MM.1S (cell line): ENCODE data around the gene XYLT2.
"Not testable (repeated sequence)": the region's sequence is repeated elsewhere in the genome, so short reads cannot be mapped to it uniquely, and the experiment has no call there.

Source experiments
- DNase-seq: peaks from one replicate; pipeline ENCODE4 v3.0.0-alpha.2; 2015
- H2AFZ ChIP-seq: fragments of 300-600 bp; sonication (generic); 2 replicates; pipeline ENCODE4 v1.6.0; 2016; ENCODE audit warnings: antibody characterized with exemption, low read length
- H3F3A ChIP-seq: fragments of 300-600 bp; sonication (generic); 2 replicates; pipeline ENCODE4 v1.6.1; 2016; ENCODE audit warnings: mild to moderate bottlenecking, antibody characterized with exemption, low read length, moderate library complexity, mixed read lengths; ENCODE audit not compliant: insufficient read depth
- H3K27ac ChIP-seq: fragments of 300-600 bp; sonication (generic); 2 replicates; pipeline ENCODE4 v1.5.1; 2016; ENCODE audit warnings: mild to moderate bottlenecking, low read length
- H3K27me3 ChIP-seq: fragments of 300-600 bp; sonication (generic); replicated peaks from 2 replicates; pipeline ENCODE4 v1.6.0; 2016; ENCODE audit warnings: low read length; ENCODE audit not compliant: insufficient read depth
- H3K36me3 ChIP-seq: fragments of 300-600 bp; sonication (generic); replicated peaks from 2 replicates; pipeline ENCODE4 v1.6.1; 2016; ENCODE audit warnings: mild to moderate bottlenecking, low read length, mixed read lengths; ENCODE audit not compliant: insufficient read depth
- H3K4me1 ChIP-seq: fragments of 300-600 bp; sonication (generic); 2 replicates; pipeline ENCODE4 v1.6.1; 2016; ENCODE audit warnings: low read length, mixed read lengths
- H3K4me2 ChIP-seq: fragments of 300-600 bp; sonication (generic); 2 replicates; pipeline ENCODE4 v1.6.0; 2016; ENCODE audit warnings: low read depth, low read length
- H3K4me3 ChIP-seq: fragments of 300-600 bp; sonication (generic); 2 replicates; pipeline ENCODE4 v1.5.1; 2016; ENCODE audit warnings: low read length, mixed read lengths
- H3K79me2 ChIP-seq: fragments of 300-600 bp; sonication (generic); 2 replicates; pipeline ENCODE4 v1.6.1; 2016; ENCODE audit warnings: mixed run types, low read length, mixed read lengths
- H3K9ac ChIP-seq: fragments of 300-600 bp; sonication (generic); 2 replicates; pipeline ENCODE4 v1.6.1; 2016; ENCODE audit warnings: low read length, mixed read lengths
- H3K9me2 ChIP-seq: fragments of 300-600 bp; sonication (generic); replicated peaks from 2 replicates; pipeline ENCODE4 v1.6.1; 2016; ENCODE audit warnings: mild to moderate bottlenecking, low read length, mixed read lengths; ENCODE audit not compliant: insufficient read depth
- H3K9me3 ChIP-seq: fragments of 300-600 bp; sonication (generic); replicated peaks from 2 replicates; pipeline ENCODE4 v1.6.1; 2016; ENCODE audit warnings: mild to moderate bottlenecking, low read length, mixed read lengths; ENCODE audit not compliant: insufficient read depth
- H4K20me1 ChIP-seq: fragments of 300-600 bp; sonication (generic); 2 replicates; pipeline ENCODE4 v1.6.1; 2016; ENCODE audit warnings: mild to moderate bottlenecking, low read length, moderate library complexity, mixed read lengths; ENCODE audit not compliant: insufficient read depth
- CTCF ChIP-seq: fragments of 300-600 bp; sonication (generic); IDR thresholded peaks from 2 replicates; pipeline ENCODE4 v1.5.1; 2016; ENCODE audit warnings: antibody characterized with exemption, low read length, mixed read lengths
- EZH2 ChIP-seq: fragments of 300-600 bp; sonication (generic); optimal IDR thresholded peaks from 2 replicates; pipeline ENCODE3; 2017; ENCODE audit warnings: low read depth, mild to moderate bottlenecking, antibody characterized with exemption, low read length, mixed read lengths
- EZH2phosphoT487 ChIP-seq: fragments of 300-600 bp; sonication (generic); IDR thresholded peaks from 2 replicates; pipeline ENCODE4 v1.6.1; 2018; ENCODE audit warnings: antibody characterized with exemption, low read length

Gene XYLT2

GRCh38 chr17:50332196-50332595 is 13.7 kb upstream of the XYLT2 start:
- Histone ChIP-seq H3K4me2 (no peak overlapping the region), H3K9me3 (no peaks in the 10 kb centered on the region), H4K20me1 (no peaks in the 10 kb centered on the region), H3K79me2 (no peaks in the 10 kb centered on the region), H3K27ac (no peak overlapping the region), H3K9me2 (no peaks in the 10 kb centered on the region), H3K9ac (no peak overlapping the region), H3F3A (no peaks in the 10 kb centered on the region), H3K4me1 (no peaks in the 10 kb centered on the region), H3K4me3 (no peak overlapping the region), H3K27me3 (no peaks in the 10 kb centered on the region; the same call in 1 of the 2 replicates), H3K36me3 (no peaks in the 10 kb centered on the region), H2AFZ (no peak overlapping the region)
- TF ChIP-seq EZH2: no peak
- no peak for TF ChIP-seq EZH2phosphoT487
- TF ChIP-seq CTCF: no peak
- no peak for DNase-seq

- not testable (repeated sequence) for H3K27ac ChIP-seq, DNase-seq, H3K27me3 ChIP-seq, H3F3A ChIP-seq, H2AFZ ChIP-seq, H3K9me3 ChIP-seq, H4K20me1 ChIP-seq, H3K9me2 ChIP-seq, H3K79me2 ChIP-seq, H3K4me1 ChIP-seq, H3K4me2 ChIP-seq, H3K4me3 ChIP-seq, H3K36me3 ChIP-seq, H3K9ac ChIP-seq
These were observed 12.5 kb upstream of the XYLT2 start for GRCh38 chr17:50333291-50334057.

DNA sequence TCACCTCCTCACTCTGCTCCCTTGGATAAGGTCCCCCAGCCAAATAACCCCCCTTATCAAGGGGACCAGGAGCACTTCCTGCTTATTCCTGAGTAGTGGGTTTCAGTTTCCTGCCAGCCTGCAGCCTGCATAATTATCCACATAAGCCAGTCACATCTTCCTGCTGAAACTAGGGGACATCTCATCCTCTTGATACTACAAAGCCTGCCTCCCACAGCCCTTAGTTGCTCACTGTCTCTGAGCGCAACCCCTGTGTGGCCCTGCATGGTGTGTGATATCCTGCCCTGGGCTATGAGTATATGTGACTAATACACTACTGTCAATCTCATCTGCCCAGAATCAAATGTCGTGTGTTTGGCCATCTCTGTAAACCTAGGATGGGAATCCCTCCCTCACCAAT is 8.0 kb upstream of the XYLT2 start:
- no peaks in the 10 kb centered on the region for H3K36me3 ChIP-seq
- TF ChIP-seq EZH2phosphoT487: no peak
- no peak for TF ChIP-seq EZH2
- TF ChIP-seq CTCF: no peak
- H3F3A ChIP-seq: no peaks in the 10 kb centered on the region
- H3K27ac ChIP-seq: no peak overlapping the region
- no peaks in the 10 kb centered on the region for H3K4me1 ChIP-seq
- H2AFZ ChIP-seq: no peak overlapping the region
- H3K9me3 ChIP-seq: no peaks in the 10 kb centered on the region
- no peaks in the 10 kb centered on the region for H3K79me2 ChIP-seq
- H4K20me1 ChIP-seq: no peaks in the 10 kb centered on the region
- H3K4me2 ChIP-seq: no peak overlapping the region
- H3K9ac ChIP-seq: no peak overlapping the region
- no peak overlapping the region for H3K4me3 ChIP-seq
- no peak for DNase-seq
- H3K27me3 ChIP-seq: no peaks in the 10 kb centered on the region; the same call in 1 of the 2 replicates
- H3K9me2 ChIP-seq: no peaks in the 10 kb centered on the region

- no peaks in the 10 kb centered on the region for H4K20me1 ChIP-seq
- H3K4me2 ChIP-seq: no peak overlapping the region
- no peaks in the 10 kb centered on the region; the same call in 1 of the 2 replicates for H3K27me3 ChIP-seq
- no peak overlapping the region for H3K9ac ChIP-seq
- no peaks in the 10 kb centered on the region for H3K79me2 ChIP-seq
- TF ChIP-seq EZH2phosphoT487 (no peak), CTCF (no peak), EZH2 (no peak)
- no peaks in the 10 kb centered on the region for H3K4me1 ChIP-seq
- DNase-seq: no peak
- no peak overlapping the region for H3K27ac ChIP-seq
- H3K9me2 ChIP-seq: no peaks in the 10 kb centered on the region
- H3K9me3 ChIP-seq: no peaks in the 10 kb centered on the region
- H2AFZ ChIP-seq: no peak overlapping the region
- H3K36me3 ChIP-seq: no peaks in the 10 kb centered on the region
- H3F3A ChIP-seq: no peaks in the 10 kb centered on the region
- no peak overlapping the region for H3K4me3 ChIP-seq
These were observed 7.3 kb upstream of the XYLT2 start for GRCh38 chr17:50338645-50339044.
